K562 (cell line): ENCODE results near the gene NTSR1. TPM values are rescaled to one million over a fixed set of nuclear protein-coding genes. Genes with fewer than 3 reads are reported as not detected.

ENCODE experiments used
- ATF3 ChIP-seq, 2 experiments: fragments of 450-650 bp in 1 of 2; sonication (generic) in 1 of 2; formaldehyde crosslinking in 1 of 2; IDR thresholded peaks in 1 of 2; conservative IDR thresholded peaks in 1 of 2; 2 replicates each; pipeline versions ENCODE4 v1.6.1 to v1.8.1; 2016 to 2023; ENCODE audit warnings: mild to moderate bottlenecking in 2 of 2, moderate library complexity in 2 of 2, inconsistent platforms in 1 of 2, missing genetic modification reagents in 1 of 2
- CBFA2T2 ChIP-seq: fragments of 450-650 bp; conservative IDR thresholded peaks from 2 replicates; pipeline ENCODE4 v1.6.1; 2017; ENCODE audit warnings: mild to moderate bottlenecking
- CGGBP1 ChIP-seq: fragments of 250-450 bp; sonication (Bioruptor Pico); IDR thresholded peaks from 2 replicates; pipeline ENCODE4 v1.9.0; 2021; ENCODE audit warnings: mild to moderate bottlenecking
- CHD2 ChIP-seq: IDR thresholded peaks from 2 replicates; pipeline ENCODE4 v1.6.1; 2011; ENCODE audit warnings: low read depth, low read length
- HOMEZ ChIP-seq: fragments of 250-450 bp; sonication (Bioruptor Pico); IDR thresholded peaks from 2 replicates; pipeline ENCODE4 v1.4.0; 2020; ENCODE audit warnings: mild to moderate bottlenecking, moderate library complexity
- MGA ChIP-seq: fragments of 450-650 bp; IDR thresholded peaks from 2 replicates; pipeline ENCODE4 v1.6.1; 2016; ENCODE audit warnings: mild to moderate bottlenecking, moderate library complexity
- MYC ChIP-seq, 2 experiments: fragments of 250-450 bp in 1 of 2; sonication (Bioruptor Pico) in 1 of 2; IDR thresholded peaks; 2 replicates each; pipeline versions ENCODE4 v1.5.1 to v1.6.1; 2012 to 2021; ENCODE audit warnings: low read depth in 2 of 2, borderline replicate concordance in 1 of 2, improper control_type of control experiment in 1 of 2, low read length in 1 of 2, mild to moderate bottlenecking in 1 of 2, moderate library complexity in 1 of 2
- SUPT5H ChIP-seq: fragments of 450-650 bp; IDR thresholded peaks from 2 replicates; pipeline ENCODE4 v1.6.1; 2016
- TOE1 ChIP-seq, 2 experiments: fragments of 450-650 bp in 1 of 2; sonication (generic) in 1 of 2; formaldehyde crosslinking in 1 of 2; IDR thresholded peaks; 2 replicates each; pipeline versions ENCODE4 v1.7.1 to v1.8.0; 2016 to 2022; ENCODE audit warnings: borderline replicate concordance in 2 of 2, mild to moderate bottlenecking in 2 of 2, antibody characterized with exemption in 1 of 2, inconsistent platforms in 1 of 2, low read depth in 1 of 2, missing genetic modification reagents in 1 of 2, moderate library complexity in 1 of 2
- ZNF175 ChIP-seq: fragments of 200-800 bp; sonication (Bioruptor generic); IDR thresholded peaks from 2 replicates; pipeline ENCODE4 v1.6.1; 2016; ENCODE audit warnings: low read depth, mild to moderate bottlenecking, missing genetic modification characterization, missing compliant biosample characterization
- ZNF212 ChIP-seq: fragments of 450-650 bp; formaldehyde crosslinking; IDR thresholded peaks from 2 replicates; pipeline ENCODE4 v1.4.0; 2020; ENCODE audit warnings: mild to moderate bottlenecking
- polyA plus RNA-seq, 8 experiments: library from polyadenylated mRNA; depleted of rRNA in 4 of 8; stranded (reverse) in 5 of 8; unstranded in 3 of 8; fragments of >200 nt; fragmentation: Nextera tagmentation in 2 of 8; fragmentation: Illumina TruSeq in 1 of 8; extraction: Ambion mirVana in 2 of 8; extraction: Trizol in 1 of 8; gene quantifications; 2 replicates each; pipeline versions ENCODE4 v1.2.1 to v1.2.3, GENCODE V29; 2011 to 2014; ENCODE audit warnings: inconsistent platforms in 1 of 8, missing spikeins in 1 of 8
- total RNA-seq, 7 experiments: library from RNA; depleted of rRNA in 6 of 7; stranded (reverse); fragments of >200 nt in 6 of 7; fragmentation: Illumina TruSeq in 2 of 7; extraction: Trizol in 2 of 7; gene quantifications; 2 replicates each; pipeline versions ENCODE4 v1.2.1 to v1.2.3, GENCODE V29; 2011 to 2021; ENCODE audit warnings: low replicate concordance in 1 of 7

The NTSR1 gene
- total and polyA plus RNA-seq, 9 of the 15 experiments (the other 6 are each of a cell fraction or from before 2014, with no cell fraction given) = 0.04 to 0.40 (median 0.13) TPM; not detected in 3

GRCh38 chr20:62716198-62716940 is 7.7 kb downstream of the NTSR1 start (continued):
- TF ChIP-seq MGA (peak; percentile 40; the same call in 1 of the 2 replicates), CGGBP1 (no peak), CBFA2T2 (no peak), ZNF212 (CRISPR knock-in tag) (no peak), SUPT5H (no peak), ATF3 (IDR thresholded peaks at IDR 0.05) (peak; percentile 45; the same call in 1 of the 2 replicates), ATF3 (CRISPR knock-in tag; conservative IDR thresholded peaks at IDR 0.05) (no peak), CHD2 (no peak), HOMEZ (CRISPR knock-in tag) (no peak), MYC (IDR thresholded peaks at IDR 0.05; ENCODE audit: low read depth, low read length) (no peak), MYC (CRISPR knock-in tag; IDR thresholded peaks at IDR 0.05; ENCODE audit: borderline replicate concordance, low read depth) (no peak), TOE1 (IDR thresholded peaks at IDR 0.05; ENCODE audit: borderline replicate concordance) (no peak), TOE1 (CRISPR knock-in tag; IDR thresholded peaks at IDR 0.05; ENCODE audit: borderline replicate concordance, low read depth) (no peak), ZNF175 (CRISPR knock-in tag) (no peak)
